GM19455 (cell line): ENCODE results near the gene AKAIN1.
A peak's percentile ranks its signal among the peaks of the same experiment; 100 is the strongest.

Source experiments
- ATAC-seq: cut with Tn5 transposase; IDR thresholded peaks from one replicate; pipeline ENCODE4 v1.9.1; 2021; ENCODE audit not compliant: unreplicated experiment

AKAIN1 gene, protein sequence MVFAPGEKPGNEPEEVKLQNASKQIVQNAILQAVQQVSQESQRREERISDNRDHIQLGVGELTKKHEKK

GRCh38 chr18:5197032-5197434 is at the start of gene AKAIN1:
Gene AKAIN1, minus strand, starts transcription at chr18:5197257. Its CDS starts 204 bp downstream, at chr18:5197053.
- ATAC-seq = no peak

DNA sequence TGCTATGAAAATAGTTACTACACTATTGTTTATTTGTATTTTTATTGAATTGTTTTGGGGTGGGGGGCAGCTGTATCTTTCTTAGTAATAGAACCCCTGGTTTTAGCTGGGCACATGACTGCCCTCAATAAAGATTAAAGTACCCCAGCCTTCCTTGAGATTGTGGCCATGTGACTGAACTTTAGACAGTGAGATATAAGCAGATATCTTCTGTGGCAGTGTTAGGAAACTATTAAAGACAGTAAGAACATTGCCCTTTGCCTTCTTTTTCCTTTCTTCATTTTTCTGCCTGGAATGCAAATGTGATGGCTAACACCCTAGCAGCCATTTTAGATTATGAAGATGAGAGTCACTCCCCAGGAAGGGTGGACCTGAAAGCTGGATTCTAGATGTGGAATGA is 47.9 kb upstream of the AKAIN1 start:
- no peak for ATAC-seq

DNA sequence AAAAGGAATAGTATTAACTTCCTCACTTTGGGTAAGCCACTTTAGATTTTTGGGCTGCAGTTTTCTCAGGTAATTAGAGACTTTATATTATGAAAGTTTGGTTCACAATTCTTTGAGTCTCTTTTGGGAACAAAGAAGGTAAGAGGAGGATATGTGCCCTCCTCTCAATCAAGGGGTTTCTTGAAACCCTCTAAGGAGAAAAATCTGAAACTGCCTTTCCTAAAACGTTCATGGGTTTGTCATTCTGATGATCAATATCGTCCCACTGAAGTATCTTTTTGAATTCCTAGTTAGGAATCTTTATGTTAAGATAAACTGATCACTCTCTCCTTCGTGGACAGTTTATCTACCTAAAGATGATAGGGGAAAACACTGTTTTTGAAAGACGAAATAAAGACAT is 42.4 kb upstream of the AKAIN1 start:
- ATAC-seq = no peak

DNA sequence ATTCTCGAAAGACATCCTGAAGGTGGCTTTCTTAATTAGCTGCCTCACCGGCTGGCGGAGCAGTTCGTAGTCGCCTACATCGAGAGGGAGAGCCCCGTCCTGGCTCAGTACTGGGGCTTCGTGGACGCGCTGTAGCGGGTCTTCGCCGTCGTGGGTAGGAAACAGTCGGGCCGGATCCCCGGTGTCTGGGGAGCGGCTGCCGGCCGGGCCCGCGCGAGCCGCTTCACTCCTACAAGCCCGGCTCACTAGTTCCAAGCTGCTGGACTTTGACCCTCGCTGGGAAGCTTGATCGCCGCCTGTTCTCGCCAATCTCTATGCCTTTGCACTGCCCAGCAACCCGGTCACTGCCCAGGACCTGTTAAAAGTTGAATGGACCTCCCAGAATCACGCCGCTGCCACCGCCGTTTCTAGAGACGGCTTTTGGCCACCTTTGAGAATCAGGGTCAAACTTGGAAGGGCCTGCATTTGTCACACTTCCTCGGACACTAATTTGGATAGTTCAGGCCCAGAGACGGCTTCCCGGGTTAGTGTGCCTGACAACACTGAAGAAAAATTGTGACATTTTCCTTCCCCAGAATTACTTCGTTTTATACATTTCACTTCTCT is 41.4 kb upstream of the AKAIN1 start:
- ATAC-seq = peak; percentile 43

DNA sequence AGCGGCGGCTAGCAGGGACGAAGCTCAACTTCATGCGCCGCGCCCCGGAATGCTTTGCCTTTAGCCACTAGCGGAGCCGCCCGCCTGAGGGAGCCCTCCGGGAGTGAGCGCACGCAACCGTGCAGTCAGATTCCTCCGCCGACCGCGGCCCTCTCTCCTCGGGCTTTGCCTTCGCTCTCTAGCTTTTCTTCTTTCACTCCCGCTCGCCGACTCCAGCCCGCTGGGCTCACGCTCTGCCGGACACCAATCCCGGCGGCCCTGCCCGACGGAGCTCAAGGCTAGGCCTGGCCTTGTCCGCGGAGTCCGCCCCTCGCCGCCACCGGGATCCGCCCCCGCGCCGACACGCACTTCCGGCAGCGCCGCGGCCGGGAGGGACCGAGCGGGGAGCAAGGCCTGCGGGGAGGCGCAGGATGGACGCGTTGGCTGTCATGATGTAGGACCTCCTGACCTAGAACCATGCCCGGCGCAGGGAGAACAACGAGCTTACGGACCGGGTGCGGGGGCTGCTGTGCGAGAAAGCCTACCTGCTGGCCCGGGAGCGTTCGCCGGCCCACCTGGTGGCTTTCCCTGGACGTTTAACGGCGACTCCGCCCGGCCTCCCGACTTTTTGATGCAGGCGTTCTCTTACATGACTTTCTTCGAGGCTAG is 40.8 kb upstream of the AKAIN1 start:
- ATAC-seq = peak; percentile 93

DNA sequence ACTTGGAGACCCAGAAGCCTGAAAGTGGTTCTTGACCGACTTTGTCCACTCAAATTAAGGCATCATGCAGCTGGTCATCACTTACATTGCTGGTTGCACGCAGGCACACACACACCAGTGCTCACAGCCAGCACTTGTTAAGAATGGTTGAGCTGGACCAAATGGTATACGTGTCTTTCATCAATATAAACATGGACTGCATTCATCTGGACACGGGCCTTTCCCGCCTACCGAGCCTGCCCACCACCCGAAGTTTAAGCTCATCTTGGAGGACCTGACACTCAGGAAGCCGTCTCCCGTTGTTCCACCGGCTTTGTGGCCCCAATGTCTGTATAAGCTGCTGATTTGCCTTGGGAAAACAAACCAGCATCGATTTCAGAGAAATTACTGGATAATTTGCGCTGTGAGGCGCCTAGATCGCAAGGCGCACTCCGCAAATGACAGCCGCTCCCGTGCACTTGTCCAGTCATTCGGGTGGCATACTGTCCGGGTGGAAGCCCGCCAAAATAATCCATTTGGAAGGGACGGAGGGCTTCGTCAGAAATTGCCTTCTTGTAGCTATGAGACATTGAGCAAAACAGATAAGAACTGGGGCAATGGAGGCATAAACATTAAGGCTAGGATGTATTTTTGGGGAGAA is 40.1 kb upstream of the AKAIN1 start:
- peak; percentile 51 for ATAC-seq

GRCh38 chr18:5214583-5215351 is 17.7 kb upstream of the AKAIN1 start:
- ATAC-seq = no peak

DNA sequence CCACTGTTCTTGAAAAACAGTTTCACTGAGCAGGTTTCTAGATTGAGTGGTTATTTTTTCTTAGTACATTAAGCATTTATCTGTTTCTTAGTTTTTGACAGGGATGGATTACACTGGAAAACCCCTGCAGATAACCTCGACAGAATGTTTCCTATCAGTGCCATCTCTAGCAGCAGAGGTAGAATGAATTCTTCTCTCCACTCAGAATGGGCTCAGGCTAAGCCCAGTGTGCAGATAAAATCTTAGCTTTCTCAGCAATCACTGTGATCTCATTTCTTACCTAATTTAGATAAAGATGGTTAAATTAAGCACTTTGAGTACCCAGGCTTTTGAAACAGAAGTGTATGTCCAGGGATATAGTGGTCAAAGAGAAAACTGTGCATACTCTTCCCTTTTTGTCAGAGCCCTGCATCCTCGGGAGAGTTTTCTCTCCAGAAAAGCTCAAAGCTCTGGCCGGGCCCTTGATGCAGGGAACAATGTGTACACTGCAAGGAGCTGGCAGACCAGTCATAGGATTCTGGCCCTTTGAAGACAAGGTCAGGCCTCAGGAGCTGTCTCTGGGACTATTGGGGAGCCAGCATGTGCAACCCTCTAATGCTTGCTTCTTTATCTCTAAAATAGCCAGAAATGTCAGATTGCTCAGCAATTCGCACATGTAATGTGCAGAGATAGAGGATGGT is 10.6 kb upstream of the AKAIN1 start:
- no peak for ATAC-seq

- no peak for ATAC-seq
Measured at GRCh38 chr18:5198311-5198710, 1.3 kb upstream of the AKAIN1 start.

- no peak for ATAC-seq
Measured at GRCh38 chr18:5197461-5197860, 404 bp upstream of the AKAIN1 start.

GRCh38 chr18:5196253-5197031 is 615 bp downstream of the AKAIN1 start:
- no peak for ATAC-seq

GRCh38 chr18:5195656-5196055 is 1.4 kb downstream of the AKAIN1 start:
- ATAC-seq = no peak

DNA sequence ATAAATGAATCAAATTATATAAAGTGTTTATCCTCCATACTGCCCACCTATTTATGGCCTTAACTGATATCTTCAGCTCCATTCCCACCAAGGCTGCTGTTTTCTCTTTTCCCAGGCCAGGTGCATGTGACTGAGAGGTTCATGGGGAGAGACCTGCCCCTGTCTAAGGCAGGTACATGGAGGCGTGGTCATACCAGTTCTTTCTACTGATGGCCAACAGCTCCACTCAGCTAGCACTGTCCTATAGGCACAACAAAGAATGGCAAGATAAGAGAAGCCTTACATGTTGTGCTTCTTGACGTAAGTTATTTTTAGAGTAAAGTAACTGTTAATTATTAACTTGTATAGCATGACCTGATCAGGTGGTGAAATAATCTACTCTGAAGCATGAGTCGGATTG is 16.8 kb downstream of the AKAIN1 start:
- ATAC-seq = no peak

GRCh38 chr18:5178519-5178918 is 18.5 kb downstream of the AKAIN1 start:
- ATAC-seq = no peak

DNA sequence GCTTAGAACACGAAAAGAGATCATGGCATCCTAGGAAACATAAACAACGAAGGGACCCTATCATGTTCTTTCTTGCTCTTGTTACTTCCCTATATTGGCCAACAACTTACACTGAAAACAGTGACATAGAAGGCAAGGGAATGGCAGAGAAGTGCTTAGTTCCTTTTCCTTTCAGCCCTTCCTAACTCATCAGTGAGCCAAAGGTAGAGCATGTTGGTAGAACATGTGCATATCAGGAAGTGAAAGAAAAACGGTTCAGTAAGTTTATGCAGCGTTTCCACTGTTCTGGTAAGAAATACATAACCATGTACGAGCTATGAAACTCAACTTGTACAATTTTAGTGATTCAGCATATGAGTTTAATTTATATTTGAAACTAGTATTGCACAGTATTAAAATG is 21.7 kb downstream of the AKAIN1 start:
- peak; percentile 83 for ATAC-seq

GRCh38 chr18:5173646-5174045 is 23.4 kb downstream of the AKAIN1 start:
- ATAC-seq = no peak

GRCh38 chr18:5173236-5173635 is 23.8 kb downstream of the AKAIN1 start:
- no peak for ATAC-seq

- no peak for ATAC-seq
Measured at GRCh38 chr18:5167831-5168230, 29.2 kb downstream of the AKAIN1 start.

DNA sequence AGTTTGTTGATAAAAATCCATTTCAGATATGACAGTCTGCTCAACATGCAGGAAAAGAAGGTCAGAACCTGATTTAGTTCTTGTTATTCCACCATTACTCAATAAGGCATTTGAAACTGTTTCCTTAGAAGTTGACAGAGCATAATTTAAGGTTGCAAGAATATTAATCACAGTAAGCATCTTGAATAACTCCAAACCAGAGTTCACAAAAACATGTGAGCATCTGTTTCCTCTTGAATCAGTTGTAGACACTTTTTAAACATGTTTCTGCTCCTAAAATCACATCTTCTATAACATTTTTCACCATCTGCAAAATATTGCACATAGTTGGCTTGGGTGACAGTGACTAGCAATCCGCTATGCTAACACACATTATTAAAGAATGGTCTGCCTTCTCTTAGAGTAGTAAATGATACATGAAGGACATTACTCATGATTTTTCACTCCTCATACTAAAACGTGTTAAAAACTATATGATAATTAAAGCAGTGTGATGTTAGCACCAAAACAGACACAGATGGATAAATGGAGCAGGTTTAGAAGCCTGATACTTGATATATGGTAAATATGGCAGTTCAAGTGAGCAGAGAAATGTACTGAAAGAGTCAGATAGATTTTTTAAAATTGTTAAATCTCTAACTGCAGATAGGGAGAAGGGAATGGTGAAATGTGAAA is 30.3 kb downstream of the AKAIN1 start:
- no peak for ATAC-seq

DNA sequence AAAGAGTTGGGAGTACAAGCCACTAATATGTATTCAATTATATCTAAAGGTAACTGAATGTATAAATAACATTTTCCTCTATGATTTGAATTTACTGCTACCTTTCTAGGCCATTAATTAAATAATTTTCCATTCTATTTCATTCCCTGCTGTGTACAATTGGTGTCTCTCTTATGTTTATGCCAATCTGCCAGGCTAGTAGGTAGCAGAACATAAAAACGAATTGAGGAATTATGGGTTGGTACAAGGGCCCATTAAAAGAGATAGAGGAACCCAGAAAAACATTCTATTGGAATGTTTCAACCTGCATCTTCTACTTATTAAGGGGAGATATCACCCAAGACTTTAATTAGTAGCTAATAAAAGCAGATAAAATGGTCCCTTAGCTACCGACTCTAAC is 32.2 kb downstream of the AKAIN1 start:
- no peak for ATAC-seq
